Measurements from ENCODE around the gene XXYLT1.
"Not testable (repeated sequence)": the region's sequence is repeated elsewhere in the genome, so short reads cannot be mapped to it uniquely, and the experiment has no call there.

Gene XXYLT1

GRCh38 chr3:195058336-195059005 lies 212.5 kb downstream of the XXYLT1 start:
- Histone ChIP-seq H3K9me3 (ENCODE audit: insufficient read depth, low read length) (no peaks in the 10 kb centered on the region), H3K27me3 (ENCODE audit: insufficient read depth, insufficient read length) (no peaks in the 10 kb centered on the region), H3K36me3 (ENCODE audit: insufficient read depth, insufficient read length, low read length) (no peaks in the 10 kb centered on the region), H3K4me3 (ENCODE audit: insufficient read length, low read depth) (no peak overlapping the region), H3K4me1 (ENCODE audit: insufficient read depth, insufficient read length) (peaks cover 20% of the 10 kb centered on the region), H3K9ac (ENCODE audit: insufficient read length, low read depth) (no peak overlapping the region)
- TF ChIP-seq SUZ12 (IDR thresholded peaks at IDR 0.05; ENCODE audit: extremely low read depth, insufficient read depth, insufficient read length) = no peak
- DNase-seq (ENCODE audit: low read depth, low spot score) = no peak

- H3K36me3 ChIP-seq (ENCODE audit: insufficient read depth, insufficient read length, low read length) = no peaks in the 10 kb centered on the region
- H3K27me3 ChIP-seq (ENCODE audit: insufficient read depth, insufficient read length) = no peaks in the 10 kb centered on the region
- no peak overlapping the region for H3K9ac ChIP-seq (ENCODE audit: insufficient read length, low read depth)
- no peak for DNase-seq (ENCODE audit: low read depth, low spot score)
- no peak overlapping the region for H3K4me3 ChIP-seq (ENCODE audit: insufficient read length, low read depth)
- no peaks in the 10 kb centered on the region for H3K9me3 ChIP-seq (ENCODE audit: insufficient read depth, low read length)
- peaks cover 17% of the 10 kb centered on the region for H3K4me1 ChIP-seq (ENCODE audit: insufficient read depth, insufficient read length)
- TF ChIP-seq SUZ12 (IDR thresholded peaks at IDR 0.05; ENCODE audit: extremely low read depth, insufficient read depth, insufficient read length) (no peak), YY1 (IDR thresholded peaks at IDR 0.05; ENCODE audit: insufficient read depth, insufficient read length) (no peak), ZNF274 (IDR thresholded peaks at IDR 0.05; ENCODE audit: low read depth, low read length) (no peak)
Measured at GRCh38 chr3:195057716-195058115, 213.2 kb downstream of the XXYLT1 start.

GRCh38 chr3:195056506-195056905 lies 214.5 kb downstream of the XXYLT1 start:
- H3K4me3 ChIP-seq (ENCODE audit: insufficient read length, low read depth) = no peak overlapping the region
- TF ChIP-seq YY1 (IDR thresholded peaks at IDR 0.05; ENCODE audit: insufficient read depth, insufficient read length) = no peak
- no peak for TF ChIP-seq ZNF274 (IDR thresholded peaks at IDR 0.05; ENCODE audit: low read depth, low read length)
- no peak for TF ChIP-seq SUZ12 (IDR thresholded peaks at IDR 0.05; ENCODE audit: extremely low read depth, insufficient read depth, insufficient read length)
- DNase-seq (ENCODE audit: low read depth, low spot score) = no peak
- no peaks in the 10 kb centered on the region for H3K9me3 ChIP-seq (ENCODE audit: insufficient read depth, low read length)
- H3K36me3 ChIP-seq (ENCODE audit: insufficient read depth, insufficient read length, low read length) = no peaks in the 10 kb centered on the region
- H3K4me1 ChIP-seq (ENCODE audit: insufficient read depth, insufficient read length) = peaks cover 13% of the 10 kb centered on the region
- no peaks in the 10 kb centered on the region for H3K27me3 ChIP-seq (ENCODE audit: insufficient read depth, insufficient read length)
- no peak overlapping the region for H3K9ac ChIP-seq (ENCODE audit: insufficient read length, low read depth)

- Histone ChIP-seq H3K36me3 (ENCODE audit: insufficient read depth, insufficient read length, low read length) (no peaks in the 10 kb centered on the region), H3K9me3 (ENCODE audit: insufficient read depth, low read length) (no peaks in the 10 kb centered on the region), H3K4me1 (ENCODE audit: insufficient read depth, insufficient read length) (peaks cover 6% of the 10 kb centered on the region), H3K9ac (ENCODE audit: insufficient read length, low read depth) (no peak overlapping the region), H3K4me3 (ENCODE audit: insufficient read length, low read depth) (no peak overlapping the region), H3K27me3 (ENCODE audit: insufficient read depth, insufficient read length) (no peaks in the 10 kb centered on the region)
- TF ChIP-seq SUZ12 (IDR thresholded peaks at IDR 0.05; ENCODE audit: extremely low read depth, insufficient read depth, insufficient read length) (no peak), ZNF274 (IDR thresholded peaks at IDR 0.05; ENCODE audit: low read depth, low read length) (no peak)
- DNase-seq (ENCODE audit: low read depth, low spot score) = no peak
Measured at GRCh38 chr3:195054311-195054710, 216.6 kb downstream of the XXYLT1 start.

- DNase-seq (ENCODE audit: low read depth, low spot score) = no peak
- Histone ChIP-seq H3K27me3 (ENCODE audit: insufficient read depth, insufficient read length) (no peaks in the 10 kb centered on the region), H3K36me3 (ENCODE audit: insufficient read depth, insufficient read length, low read length) (no peaks in the 10 kb centered on the region), H3K4me3 (ENCODE audit: insufficient read length, low read depth) (no peak overlapping the region), H3K9me3 (ENCODE audit: insufficient read depth, low read length) (no peaks in the 10 kb centered on the region), H3K9ac (ENCODE audit: insufficient read length, low read depth) (no peak overlapping the region), H3K4me1 (ENCODE audit: insufficient read depth, insufficient read length) (peaks cover 6% of the 10 kb centered on the region)
- TF ChIP-seq YY1 (IDR thresholded peaks at IDR 0.05; ENCODE audit: insufficient read depth, insufficient read length) (no peak), SUZ12 (IDR thresholded peaks at IDR 0.05; ENCODE audit: extremely low read depth, insufficient read depth, insufficient read length) (no peak), ZNF274 (IDR thresholded peaks at IDR 0.05; ENCODE audit: low read depth, low read length) (no peak)
Measured at GRCh38 chr3:195052939-195053338, 218.0 kb downstream of the XXYLT1 start.

GRCh38 chr3:195050296-195050695 lies 220.7 kb downstream of the XXYLT1 start:
- DNase-seq (ENCODE audit: low read depth, low spot score); H3K4me1 ChIP-seq (ENCODE audit: insufficient read depth, insufficient read length); H3K9ac ChIP-seq (ENCODE audit: insufficient read length, low read depth): not testable (repeated sequence)

GRCh38 chr3:195048059-195048905 lies 222.7 kb downstream of the XXYLT1 start:
- H3K27me3 ChIP-seq (ENCODE audit: insufficient read depth, insufficient read length) = no peaks in the 10 kb centered on the region
- DNase-seq (ENCODE audit: low read depth, low spot score) = no peak
- H3K9ac ChIP-seq (ENCODE audit: insufficient read length, low read depth) = no peak overlapping the region
- H3K4me1 ChIP-seq (ENCODE audit: insufficient read depth, insufficient read length) = peaks cover 12% of the 10 kb centered on the region
- TF ChIP-seq ZNF274 (IDR thresholded peaks at IDR 0.05; ENCODE audit: low read depth, low read length) = no peak
- no peaks in the 10 kb centered on the region for H3K9me3 ChIP-seq (ENCODE audit: insufficient read depth, low read length)
- no peaks in the 10 kb centered on the region for H3K36me3 ChIP-seq (ENCODE audit: insufficient read depth, insufficient read length, low read length)
- H3K4me3 ChIP-seq (ENCODE audit: insufficient read length, low read depth) = no peak overlapping the region

More at GRCh38 chr3:195050296-195050695, 220.7 kb downstream of the XXYLT1 start:
- H3K27me3 ChIP-seq (ENCODE audit: insufficient read depth, insufficient read length); H3K4me3 ChIP-seq (ENCODE audit: insufficient read length, low read depth); H3K9me3 ChIP-seq (ENCODE audit: insufficient read depth, low read length); H3K36me3 ChIP-seq (ENCODE audit: insufficient read depth, insufficient read length, low read length): not testable (repeated sequence)
